Mesothelial cell of epicardium (in vitro differentiated cells): ENCODE results near the gene SNUPN. TPM values are rescaled to one million over a fixed set of nuclear protein-coding genes. Genes with fewer than 3 reads are reported as not detected.
A peak's percentile ranks its signal among the peaks of the same experiment; 100 is the strongest.

ENCODE experiments used
- DNase-seq, 2 experiments: peaks; one replicate each; pipeline ENCODE4 v3.0.0; 2021; ENCODE audit warnings: low spot score in 2 of 2; ENCODE audit not compliant: unreplicated experiment in 2 of 2
- H3K27ac Mint-ChIP-seq: 2 replicates; pipeline ENCODE4 v1.8.0; 2021; ENCODE audit warnings: mixed read lengths
- H3K27me3 Mint-ChIP-seq: 2 replicates; pipeline ENCODE4 v1.8.0; 2021; ENCODE audit warnings: low read depth, mixed read lengths
- H3K36me3 Mint-ChIP-seq: 2 replicates; pipeline ENCODE4 v1.8.0; 2021; ENCODE audit warnings: mixed read lengths
- H3K4me1 Mint-ChIP-seq: 2 replicates; pipeline ENCODE4 v1.8.0; 2021; ENCODE audit warnings: mixed read lengths
- H3K4me3 Mint-ChIP-seq: 2 replicates; pipeline ENCODE4 v1.8.0; 2021; ENCODE audit warnings: mild to moderate bottlenecking, moderate library complexity, mixed read lengths
- H3K9me3 Mint-ChIP-seq: 2 replicates; pipeline ENCODE4 v1.8.0; 2021; ENCODE audit warnings: mixed read lengths
- CTCF ChIP-seq: fragments of 200-600 bp; sonication (generic); IDR thresholded peaks from one replicate; pipeline ENCODE4 v1.5.0; 2021; ENCODE audit warnings: antibody characterized with exemption; ENCODE audit not compliant: unreplicated experiment
- total RNA-seq: library from RNA; stranded (reverse); gene quantifications from 3 replicates; pipeline ENCODE4 v1.2.1, GENCODE V29; 2021

SNUPN gene
- total RNA-seq, 1 donor from 2014 or later = 23.0 TPM

GRCh38 chr15:75641179-75641503 lies 15.6 kb upstream of the SNUPN start:
- H3K27ac Mint-ChIP-seq = peak overlapping the region; percentile 89
- H3K4me3 Mint-ChIP-seq = peak overlapping the region; percentile 87
- H3K9me3 Mint-ChIP-seq = no peaks in the 10 kb centered on the region

GRCh38 chr15:75640483-75641178 lies 15.1 kb upstream of the SNUPN start:
- Mint-ChIP-seq H3K36me3 (no peaks in the 10 kb centered on the region), H3K27me3 (peaks cover 3% of the 10 kb centered on the region), H3K9me3 (no peaks in the 10 kb centered on the region), H3K4me1 (peaks cover 16% of the 10 kb centered on the region), H3K4me3 (peak overlapping the region; percentile 87), H3K27ac (peak overlapping the region; percentile 89)
- DNase-seq = no peak
- TF ChIP-seq CTCF = no peak

More at GRCh38 chr15:75641179-75641503, 15.6 kb upstream of the SNUPN start:
- peaks cover 3% of the 10 kb centered on the region for H3K27me3 Mint-ChIP-seq
- DNase-seq = no peak
- peaks cover 17% of the 10 kb centered on the region for H3K4me1 Mint-ChIP-seq
- TF ChIP-seq CTCF = no peak
- no peaks in the 10 kb centered on the region for H3K36me3 Mint-ChIP-seq

GRCh38 chr15:75639709-75640482 lies 14.4 kb upstream of the SNUPN start, which contains the start of gene IMP3:
Gene IMP3 (minus strand): TSS chr15:75640224. CDS start chr15:75640168, 56 bp downstream.
- no peak for TF ChIP-seq CTCF
- peak; percentile 87 to 90 for DNase-seq
- Mint-ChIP-seq H3K4me1 (peaks cover 16% of the 10 kb centered on the region), H3K9me3 (no peaks in the 10 kb centered on the region), H3K27ac (peak within 1 kb of the TSS; percentile 89), H3K36me3 (no peaks in the 10 kb centered on the region), H3K4me3 (peak within 1 kb of the TSS; percentile 87), H3K27me3 (peaks cover 3% of the 10 kb centered on the region)

GRCh38 chr15:75639191-75639708 lies 13.7 kb upstream of the SNUPN start:
- peaks cover 16% of the 10 kb centered on the region for H3K4me1 Mint-ChIP-seq
- DNase-seq = no peak
- H3K4me3 Mint-ChIP-seq = peak overlapping the region; percentile 87
- H3K9me3 Mint-ChIP-seq = no peaks in the 10 kb centered on the region
- TF ChIP-seq CTCF = no peak
- peaks cover under 1% of the 10 kb centered on the region for H3K27me3 Mint-ChIP-seq
- H3K36me3 Mint-ChIP-seq = no peaks in the 10 kb centered on the region
- H3K27ac Mint-ChIP-seq = peak overlapping the region; percentile 89

- no peak for DNase-seq
- Mint-ChIP-seq H3K4me1 (peaks cover 16% of the 10 kb centered on the region), H3K27ac (peak overlapping the region; percentile 20), H3K27me3 (no peaks in the 10 kb centered on the region), H3K9me3 (no peaks in the 10 kb centered on the region), H3K36me3 (no peaks in the 10 kb centered on the region), H3K4me3 (no peak overlapping the region)
- no peak for TF ChIP-seq CTCF
Measured at GRCh38 chr15:75637245-75638009, 11.9 kb upstream of the SNUPN start.
